HCT116 (cell line): ENCODE results near the gene PPP2R2D. TPM values are rescaled to one million over a fixed set of nuclear protein-coding genes. Genes with fewer than 3 reads are reported as not detected.

ENCODE experiments used
- ATAC-seq: fragments of 200-7000 bp; cut with Tn5 transposase; 2 replicates; pipeline ENCODE4 v1.9.1; 2020; ENCODE audit warnings: mild to moderate bottlenecking, moderate library complexity
- BruUV-seq: library from RNA; stranded (reverse); fragments of 400-500 nt; replicated peaks from 2 replicates; lab custom pipeline; 2021; lab: Mats Ljungman, UMichigan
- CTCF ChIA-PET: fragments of 300-600 bp; sonication (Branson Sonifier 250); formaldehyde crosslinking; loops from one replicate; lab custom pipeline; 2021; ENCODE audit warnings: antibody characterized with exemption; lab: Charles Lee
- POLR2A ChIA-PET: fragments of 300-600, 350-600 bp; sonication (Branson Sonifier 250); formaldehyde crosslinking; loops from one replicate; lab custom pipeline; 2021; ENCODE audit warnings: antibody characterized with exemption; lab: Charles Lee
- RAD21 ChIA-PET, 2 experiments: fragments of 300-600 bp; sonication (Branson Sonifier 250); formaldehyde crosslinking; loops; one replicate each; lab custom pipeline; 2023; ENCODE audit warnings: low total read pairs in 2 of 2; ENCODE audit not compliant: uncharacterized antibody in 2 of 2, unreplicated experiment in 2 of 2, low non-redundant PET in 1 of 2; lab: Charles Lee
- DNase-seq: peaks from one replicate; pipeline ENCODE4 v3.0.0-alpha.2; 2010; ENCODE audit warnings: low read depth, low spot score
- H2AFZ ChIP-seq: fragments of 200-600 bp; shearing (Covaris generic), sonication (generic); 2 replicates; pipeline ENCODE4 v1.6.1; 2017; ENCODE audit warnings: low read depth, mixed run types, mixed read lengths, antibody characterized with exemption, low read length; ENCODE audit not compliant: poor library complexity, severe bottlenecking
- H3K27ac ChIP-seq: 2 replicates; pipeline ENCODE4 v1.5.1; 2012; ENCODE audit warnings: low read depth, low read length
- H3K27me3 ChIP-seq: fragments of 200-600 bp; sonication (generic); 2 replicates; pipeline ENCODE4 v1.6.1; 2016; ENCODE audit warnings: mixed run types, low read length, mixed read lengths; ENCODE audit not compliant: insufficient read depth
- H3K36me3 ChIP-seq, 2 experiments: fragments of 200-500 bp in 1 of 2; fragments of 200-600 bp in 1 of 2; sonication (Bioruptor generic) in 1 of 2; sonication (generic) in 1 of 2; 2 replicates each; pipeline versions ENCODE4 v1.5.1 to v1.6.1; 2014 to 2016; ENCODE audit warnings: low read length in 2 of 2, inconsistent platforms in 1 of 2, mixed read lengths in 1 of 2, mixed run types in 1 of 2; ENCODE audit not compliant: insufficient read depth in 2 of 2, control insufficient read depth in 1 of 2
- H3K4me1 ChIP-seq, 2 experiments: fragments of 200-600 bp in 1 of 2; sonication (generic) in 1 of 2; 2 replicates each; pipeline versions ENCODE4 v1.5.1 to v1.6.1; 2012 to 2017; ENCODE audit warnings: low read length in 2 of 2, inconsistent platforms in 1 of 2, mild to moderate bottlenecking in 1 of 2, mixed read lengths in 1 of 2, mixed run types in 1 of 2, moderate library complexity in 1 of 2; ENCODE audit not compliant: insufficient read depth in 2 of 2, control insufficient read depth in 1 of 2
- H3K4me2 ChIP-seq: fragments of 200-600 bp; sonication (generic); 2 replicates; pipeline ENCODE4 v1.6.1; 2017; ENCODE audit warnings: mixed run types, low read length, mixed read lengths
- H3K4me3 ChIP-seq, 2 experiments: fragments of 200-600 bp in 1 of 2; sonication (generic) in 1 of 2; replicated peaks in 1 of 2; 2 replicates each; pipeline ENCODE4 v1.5.1; 2011 to 2016; ENCODE audit warnings: low read length in 2 of 2, control low read depth in 1 of 2, low read depth in 1 of 2, mild to moderate bottlenecking in 1 of 2, mixed read lengths in 1 of 2, mixed run types in 1 of 2
- H3K79me2 ChIP-seq: fragments of 200-600 bp; sonication (generic); 2 replicates; pipeline ENCODE4 v1.6.1; 2017; ENCODE audit warnings: mild to moderate bottlenecking, mixed run types, low read length, moderate library complexity, mixed read lengths; ENCODE audit not compliant: insufficient read depth
- H3K9ac ChIP-seq: fragments of 200-600 bp; sonication (generic); 2 replicates; pipeline ENCODE4 v1.6.1; 2016; ENCODE audit warnings: low read length, mixed read lengths
- H3K9me2 ChIP-seq: fragments of 200-600 bp; sonication (generic), shearing (Covaris generic); 2 replicates; pipeline ENCODE4 v1.6.1; 2017; ENCODE audit warnings: mixed run types, mild to moderate bottlenecking, moderate library complexity; ENCODE audit not compliant: insufficient read depth
- H3K9me3 ChIP-seq, 2 experiments: fragments of 200-500 bp in 1 of 2; fragments of 200-600 bp in 1 of 2; sonication (Bioruptor generic) in 1 of 2; sonication (generic) in 1 of 2; 2 replicates each; pipeline ENCODE4 v1.6.1; 2014 to 2017; ENCODE audit warnings: low read length in 2 of 2, mixed read lengths in 2 of 2, inconsistent platforms in 1 of 2, low read depth in 1 of 2, mild to moderate bottlenecking in 1 of 2, mixed run types in 1 of 2, moderate library complexity in 1 of 2; ENCODE audit not compliant: control insufficient read depth in 1 of 2, insufficient read depth in 1 of 2
- H4K20me1 ChIP-seq: fragments of 200-600 bp; sonication (generic), shearing (Covaris generic); 2 replicates; pipeline ENCODE4 v1.6.1; 2017; ENCODE audit warnings: mixed run types, mild to moderate bottlenecking, moderate library complexity; ENCODE audit not compliant: insufficient read depth
- ATF3 ChIP-seq: IDR thresholded peaks from 2 replicates; pipeline ENCODE4 v1.6.1; 2012
- CBX3 ChIP-seq: IDR thresholded peaks from 2 replicates; pipeline ENCODE4 v1.6.1; 2012; ENCODE audit warnings: low read depth
- CEBPB ChIP-seq: IDR thresholded peaks from 2 replicates; pipeline ENCODE4 v1.6.1; 2012; ENCODE audit warnings: low read depth
- ELF1 ChIP-seq: IDR thresholded peaks from 2 replicates; pipeline ENCODE4 v1.6.1; 2012; ENCODE audit warnings: low read depth, borderline replicate concordance
- EZH2phosphoT487 ChIP-seq: fragments of 200-600 bp; IDR thresholded peaks from 2 replicates; pipeline ENCODE4 v1.6.1; 2018; ENCODE audit warnings: antibody characterized with exemption, borderline replicate concordance
- FOSL1 ChIP-seq: IDR thresholded peaks from 2 replicates; pipeline ENCODE4 v1.6.1; 2012; ENCODE audit warnings: low read depth
- JUND ChIP-seq: IDR thresholded peaks from 2 replicates; pipeline ENCODE4 v1.6.1; 2012
- MAX ChIP-seq: IDR thresholded peaks from 2 replicates; pipeline ENCODE4 v1.6.1; 2012
- POLR2A ChIP-seq: IDR thresholded peaks from 2 replicates; pipeline ENCODE4 v1.7.0; 2011; ENCODE audit warnings: borderline replicate concordance; ENCODE audit not compliant: insufficient read depth, insufficient read length; ENCODE audit errors: extremely low read depth
- POLR2AphosphoS5 ChIP-seq: IDR thresholded peaks from 2 replicates; pipeline ENCODE4 v1.6.1; 2011; ENCODE audit warnings: mild to moderate bottlenecking, low read depth, low read length, moderate library complexity
- RAD21 ChIP-seq: IDR thresholded peaks from 2 replicates; pipeline ENCODE4 v1.6.1; 2012; ENCODE audit warnings: low read depth, mild to moderate bottlenecking
- REST ChIP-seq: IDR thresholded peaks from 2 replicates; pipeline ENCODE4 v1.6.1; 2012; ENCODE audit warnings: low read depth
- SRF ChIP-seq: IDR thresholded peaks from 2 replicates; pipeline ENCODE4 v1.6.1; 2012; ENCODE audit warnings: low read depth
- TCF7L2 ChIP-seq: IDR thresholded peaks from 2 replicates; pipeline ENCODE4 v1.7.0; 2011; ENCODE audit warnings: borderline replicate concordance, inconsistent platforms; ENCODE audit not compliant: insufficient read depth, insufficient read length; ENCODE audit errors: extremely low read depth
- ZFX ChIP-seq: fragments of 450-650 bp; IDR thresholded peaks from 2 replicates; pipeline ENCODE4 v1.6.1; 2017
- ZNF274 ChIP-seq: fragments of 200-500 bp; sonication (Bioruptor generic); IDR thresholded peaks from 2 replicates; pipeline ENCODE4 v1.6.1; 2014; ENCODE audit warnings: mild to moderate bottlenecking, low read depth, low read length, inconsistent platforms
- intact Hi-C: fragments of 100-400 bp; cut with micrococcal nuclease; formaldehyde crosslinking; loops from 2 replicates; pipeline ENCODE4 v1.10.0; 2022
- total RNA-seq: library from RNA; stranded (reverse); gene quantifications from one replicate; pipeline ENCODE4 v1.2.1, GENCODE V29; 2021; ENCODE audit not compliant: unreplicated experiment
- TF ChIP-seq, protein P1 (sequence below), 3 experiments: fragments of 200-600 bp in 1 of 3; sonication (generic) in 1 of 3; IDR thresholded peaks in 2 of 3; conservative IDR thresholded peaks in 1 of 3; 2 replicates each; pipeline ENCODE4 v1.5.1; 2012 to 2017; ENCODE audit warnings: low read depth in 2 of 3, low read length in 2 of 3, antibody characterized with exemption in 1 of 3, borderline replicate concordance in 1 of 3, control low read depth in 1 of 3, mild to moderate bottlenecking in 1 of 3, mixed read lengths in 1 of 3, mixed run types in 1 of 3, moderate library complexity in 1 of 3; ENCODE audit not compliant: insufficient read depth in 1 of 3
- TF ChIP-seq, protein P2 (sequence below): IDR thresholded peaks from 2 replicates; pipeline ENCODE4 v1.6.1; 2011; ENCODE audit warnings: mild to moderate bottlenecking, low read length, moderate library complexity; ENCODE audit not compliant: insufficient replicate concordance; ENCODE audit errors: extremely low read depth

Gene PPP2R2D
- total RNA-seq, 1 experiment from 2014 or later: 18.1 TPM

- Histone ChIP-seq H3K36me3 (no peaks in the 10 kb centered on the region), H3K79me2 (no peaks in the 10 kb centered on the region), H3K27ac (no peak overlapping the region), H3K9ac (no peak overlapping the region), H2AFZ (no peak overlapping the region), H4K20me1 (no peaks in the 10 kb centered on the region), H3K9me2 (no peaks in the 10 kb centered on the region), H3K9me3 (no peaks in the 10 kb centered on the region), H3K4me3 (no peak overlapping the region), H3K27me3 (no peaks in the 10 kb centered on the region), H3K4me2 (no peak overlapping the region), H3K4me1 (no peaks in the 10 kb centered on the region; a peak in 1 of 4 replicates)
- POLR2A ChIA-PET: no interaction called here
- DNase-seq (no peak), ATAC-seq (no peak)
- TF ChIP-seq, protein P1, sequence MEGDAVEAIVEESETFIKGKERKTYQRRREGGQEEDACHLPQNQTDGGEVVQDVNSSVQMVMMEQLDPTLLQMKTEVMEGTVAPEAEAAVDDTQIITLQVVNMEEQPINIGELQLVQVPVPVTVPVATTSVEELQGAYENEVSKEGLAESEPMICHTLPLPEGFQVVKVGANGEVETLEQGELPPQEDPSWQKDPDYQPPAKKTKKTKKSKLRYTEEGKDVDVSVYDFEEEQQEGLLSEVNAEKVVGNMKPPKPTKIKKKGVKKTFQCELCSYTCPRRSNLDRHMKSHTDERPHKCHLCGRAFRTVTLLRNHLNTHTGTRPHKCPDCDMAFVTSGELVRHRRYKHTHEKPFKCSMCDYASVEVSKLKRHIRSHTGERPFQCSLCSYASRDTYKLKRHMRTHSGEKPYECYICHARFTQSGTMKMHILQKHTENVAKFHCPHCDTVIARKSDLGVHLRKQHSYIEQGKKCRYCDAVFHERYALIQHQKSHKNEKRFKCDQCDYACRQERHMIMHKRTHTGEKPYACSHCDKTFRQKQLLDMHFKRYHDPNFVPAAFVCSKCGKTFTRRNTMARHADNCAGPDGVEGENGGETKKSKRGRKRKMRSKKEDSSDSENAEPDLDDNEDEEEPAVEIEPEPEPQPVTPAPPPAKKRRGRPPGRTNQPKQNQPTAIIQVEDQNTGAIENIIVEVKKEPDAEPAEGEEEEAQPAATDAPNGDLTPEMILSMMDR (IDR thresholded peaks at IDR 0.05 in 2 of 3, conservative IDR thresholded peaks at IDR 0.05 in 1 of 3; ENCODE audit: borderline replicate concordance in 1 of 3, insufficient read depth in 1 of 3, low read depth in 2 of 3, low read length in 2 of 3): no peak
- TF ChIP-seq ELF1 (no peak), POLR2A (no peak), POLR2AphosphoS5 (no peak), ZNF274 (no peak), TCF7L2 (no peak), REST (no peak), MAX (no peak), RAD21 (no peak), EZH2phosphoT487 (no peak), FOSL1 (no peak), ZFX (no peak), SRF (no peak), CEBPB (no peak), JUND (no peak), ATF3 (no peak), CBX3 (no peak)
- TF ChIP-seq, protein P2, sequence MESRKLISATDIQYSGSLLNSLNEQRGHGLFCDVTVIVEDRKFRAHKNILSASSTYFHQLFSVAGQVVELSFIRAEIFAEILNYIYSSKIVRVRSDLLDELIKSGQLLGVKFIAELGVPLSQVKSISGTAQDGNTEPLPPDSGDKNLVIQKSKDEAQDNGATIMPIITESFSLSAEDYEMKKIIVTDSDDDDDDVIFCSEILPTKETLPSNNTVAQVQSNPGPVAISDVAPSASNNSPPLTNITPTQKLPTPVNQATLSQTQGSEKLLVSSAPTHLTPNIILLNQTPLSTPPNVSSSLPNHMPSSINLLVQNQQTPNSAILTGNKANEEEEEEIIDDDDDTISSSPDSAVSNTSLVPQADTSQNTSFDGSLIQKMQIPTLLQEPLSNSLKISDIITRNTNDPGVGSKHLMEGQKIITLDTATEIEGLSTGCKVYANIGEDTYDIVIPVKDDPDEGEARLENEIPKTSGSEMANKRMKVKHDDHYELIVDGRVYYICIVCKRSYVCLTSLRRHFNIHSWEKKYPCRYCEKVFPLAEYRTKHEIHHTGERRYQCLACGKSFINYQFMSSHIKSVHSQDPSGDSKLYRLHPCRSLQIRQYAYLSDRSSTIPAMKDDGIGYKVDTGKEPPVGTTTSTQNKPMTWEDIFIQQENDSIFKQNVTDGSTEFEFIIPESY: no peak
- CTCF ChIA-PET: no interaction called here
- no TSS peak for BruUV-seq
- intact Hi-C loops: no loop called here
- RAD21 ChIA-PET: no interaction called here
Measured at GRCh38 chr10:132006966-132007365, 106.2 kb downstream of the PPP2R2D start.
